ENCODE results near the gene PLCG2.

DNA sequence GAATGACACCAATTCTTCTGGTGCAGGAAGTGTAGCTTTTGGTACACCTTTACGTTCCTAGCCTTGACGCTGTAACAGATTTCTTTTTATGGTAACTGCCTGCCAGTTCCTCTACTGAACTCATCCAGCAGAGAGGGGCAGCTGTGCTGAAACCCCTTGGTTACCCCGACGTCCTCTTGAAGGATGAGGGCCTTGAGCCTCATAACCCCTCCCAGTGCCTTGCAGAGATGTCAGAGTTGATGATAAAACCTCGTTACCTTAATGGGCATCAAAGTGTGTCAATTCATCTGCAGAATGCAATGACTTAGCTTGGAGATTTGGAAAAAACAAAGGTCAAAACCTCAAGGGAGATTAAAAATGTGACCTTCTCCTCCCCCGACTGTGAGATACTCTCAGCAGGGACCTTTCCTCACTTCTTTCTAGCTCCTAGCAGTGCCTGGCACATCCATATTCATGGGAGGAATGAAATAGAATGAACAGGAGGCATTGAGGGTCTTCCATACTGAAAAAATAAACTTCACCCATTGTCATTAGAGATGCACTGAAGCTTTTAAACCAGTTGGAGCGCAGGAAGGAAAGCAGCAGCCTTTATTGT lies 163.0 kb downstream of the PLCG2 start:
- TF ChIP-seq, protein P1, sequence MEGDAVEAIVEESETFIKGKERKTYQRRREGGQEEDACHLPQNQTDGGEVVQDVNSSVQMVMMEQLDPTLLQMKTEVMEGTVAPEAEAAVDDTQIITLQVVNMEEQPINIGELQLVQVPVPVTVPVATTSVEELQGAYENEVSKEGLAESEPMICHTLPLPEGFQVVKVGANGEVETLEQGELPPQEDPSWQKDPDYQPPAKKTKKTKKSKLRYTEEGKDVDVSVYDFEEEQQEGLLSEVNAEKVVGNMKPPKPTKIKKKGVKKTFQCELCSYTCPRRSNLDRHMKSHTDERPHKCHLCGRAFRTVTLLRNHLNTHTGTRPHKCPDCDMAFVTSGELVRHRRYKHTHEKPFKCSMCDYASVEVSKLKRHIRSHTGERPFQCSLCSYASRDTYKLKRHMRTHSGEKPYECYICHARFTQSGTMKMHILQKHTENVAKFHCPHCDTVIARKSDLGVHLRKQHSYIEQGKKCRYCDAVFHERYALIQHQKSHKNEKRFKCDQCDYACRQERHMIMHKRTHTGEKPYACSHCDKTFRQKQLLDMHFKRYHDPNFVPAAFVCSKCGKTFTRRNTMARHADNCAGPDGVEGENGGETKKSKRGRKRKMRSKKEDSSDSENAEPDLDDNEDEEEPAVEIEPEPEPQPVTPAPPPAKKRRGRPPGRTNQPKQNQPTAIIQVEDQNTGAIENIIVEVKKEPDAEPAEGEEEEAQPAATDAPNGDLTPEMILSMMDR (IDR thresholded peaks at IDR 0.05; ENCODE audit: low read depth, low read length): no peak
- TF ChIP-seq EZH2phosphoT487 (IDR thresholded peaks at IDR 0.05; ENCODE audit: low read depth): no peak

All from OCI-LY3 (cell line).